HG03460 (cell line): ENCODE results near the gene ACADS.

Experiments used
- ATAC-seq: cut with Tn5 transposase; IDR thresholded peaks from one replicate; pipeline ENCODE4 v1.9.1; 2021; ENCODE audit not compliant: unreplicated experiment

ACADS gene

DNA sequence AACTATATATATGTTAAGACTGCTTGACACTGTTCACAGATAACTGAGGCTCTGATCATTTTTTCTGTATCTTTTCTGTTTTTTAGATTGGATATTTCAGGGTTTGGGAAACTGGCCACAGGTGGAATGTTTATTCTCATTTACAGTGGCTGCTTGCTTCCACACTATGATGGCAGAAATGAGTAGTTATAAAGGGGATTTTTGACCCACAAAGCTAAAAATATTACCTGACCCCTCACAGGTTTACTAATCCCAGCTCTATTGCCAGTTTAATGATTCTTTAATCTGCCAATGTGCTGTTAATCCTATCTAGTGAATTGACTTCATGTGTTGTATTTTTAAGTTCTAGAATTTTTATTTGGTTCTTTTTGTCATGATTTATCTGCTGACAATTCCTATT is 29.6 kb downstream of the ACADS start:
- ATAC-seq: no peak

- ATAC-seq: no peak
These were observed 31.7 kb downstream of the ACADS start for GRCh38 chr12:120757226-120757742.

DNA sequence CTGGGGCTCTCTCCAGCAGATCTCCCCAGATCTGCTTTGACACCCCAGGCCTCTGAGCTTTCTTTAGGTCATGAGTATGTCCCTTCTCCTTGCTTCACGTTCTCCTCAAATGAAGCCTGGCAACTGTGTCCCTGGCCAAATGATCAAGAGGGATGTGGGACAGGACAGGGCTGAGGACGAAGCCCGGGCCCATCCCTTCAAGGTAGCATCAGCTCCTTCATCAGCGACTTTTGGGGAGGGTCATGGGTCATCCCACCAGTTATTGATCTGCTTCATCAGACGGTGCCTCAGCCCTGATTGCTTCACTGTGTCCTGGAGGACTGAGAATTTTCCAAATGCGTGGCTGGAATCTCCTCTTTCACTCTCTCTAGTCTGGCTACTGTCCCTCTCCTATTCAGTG is 32.3 kb downstream of the ACADS start:
- ATAC-seq: no peak

DNA sequence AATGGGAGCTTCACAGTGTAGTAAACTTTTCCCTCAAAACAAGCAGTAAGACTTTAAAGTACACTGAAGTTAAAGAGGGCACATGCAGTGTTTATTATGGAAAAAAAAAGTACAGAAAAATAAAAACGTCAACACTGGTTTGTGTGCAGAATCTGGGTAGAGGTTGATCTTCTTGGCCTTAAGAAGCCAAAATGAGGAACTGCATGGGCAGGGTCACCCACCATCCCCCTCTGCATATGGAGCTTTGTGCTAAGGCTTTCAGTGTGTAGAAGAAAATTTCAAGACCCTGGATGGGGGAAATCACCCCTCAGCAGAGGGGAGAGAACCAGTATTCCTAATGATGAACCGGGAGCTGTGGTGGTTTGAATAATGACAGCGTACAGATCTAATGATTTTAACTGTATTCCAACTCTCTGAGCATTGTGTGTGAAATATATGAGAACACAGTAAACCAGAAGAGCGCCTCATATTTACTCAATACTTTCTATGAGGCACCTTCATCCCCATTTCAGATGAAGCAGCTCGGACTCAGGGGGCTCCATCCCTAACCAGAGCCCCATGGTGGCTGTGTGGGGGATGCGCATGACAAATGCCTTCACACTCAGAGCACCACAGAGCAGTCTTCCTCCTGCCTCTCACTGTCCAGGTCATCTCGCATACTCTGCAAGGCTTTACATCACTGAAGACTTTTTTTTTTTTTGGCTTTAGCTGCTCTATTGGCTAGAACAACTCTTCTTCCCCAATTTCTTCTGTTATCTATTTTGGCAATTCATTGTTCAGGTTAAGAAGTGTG is 33.4 kb downstream of the ACADS start:
- no peak for ATAC-seq

DNA sequence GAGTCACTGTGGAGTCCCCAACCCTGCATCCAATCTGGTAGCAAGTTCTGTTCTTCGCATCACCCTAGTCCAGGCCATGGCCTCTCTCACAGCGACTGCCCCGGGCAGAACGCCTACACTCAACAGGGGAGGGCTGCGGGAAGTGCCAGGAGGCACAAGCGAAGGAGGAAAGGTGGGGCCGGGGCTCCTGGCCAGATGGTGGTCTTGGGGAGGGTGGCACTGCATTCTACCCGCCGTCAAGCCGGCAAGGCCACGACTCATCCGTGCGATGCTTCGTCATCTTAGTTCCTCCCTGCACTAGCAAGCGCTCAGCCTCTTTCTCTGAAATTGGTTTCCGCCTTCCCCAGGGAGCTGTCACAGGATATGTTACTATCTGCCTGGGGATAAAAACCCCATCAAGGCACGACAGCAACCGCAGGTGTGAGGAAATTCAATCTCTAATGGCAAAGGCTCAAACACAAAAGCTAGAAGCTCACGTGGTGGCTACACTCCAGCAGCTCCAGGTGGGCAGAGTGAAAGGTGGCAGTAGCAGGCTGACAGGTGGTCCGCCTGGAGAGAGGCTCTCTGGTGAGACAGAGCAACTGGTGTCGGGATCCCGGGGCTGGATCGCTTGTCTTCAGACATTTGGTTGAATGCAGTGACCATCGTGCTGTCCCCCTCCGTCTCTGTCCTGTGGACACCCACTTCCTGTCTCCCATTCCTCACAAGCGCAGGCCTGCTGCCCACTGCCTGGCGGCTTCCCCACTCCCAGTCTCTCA is 34.1 kb downstream of the ACADS start:
- no peak for ATAC-seq

DNA sequence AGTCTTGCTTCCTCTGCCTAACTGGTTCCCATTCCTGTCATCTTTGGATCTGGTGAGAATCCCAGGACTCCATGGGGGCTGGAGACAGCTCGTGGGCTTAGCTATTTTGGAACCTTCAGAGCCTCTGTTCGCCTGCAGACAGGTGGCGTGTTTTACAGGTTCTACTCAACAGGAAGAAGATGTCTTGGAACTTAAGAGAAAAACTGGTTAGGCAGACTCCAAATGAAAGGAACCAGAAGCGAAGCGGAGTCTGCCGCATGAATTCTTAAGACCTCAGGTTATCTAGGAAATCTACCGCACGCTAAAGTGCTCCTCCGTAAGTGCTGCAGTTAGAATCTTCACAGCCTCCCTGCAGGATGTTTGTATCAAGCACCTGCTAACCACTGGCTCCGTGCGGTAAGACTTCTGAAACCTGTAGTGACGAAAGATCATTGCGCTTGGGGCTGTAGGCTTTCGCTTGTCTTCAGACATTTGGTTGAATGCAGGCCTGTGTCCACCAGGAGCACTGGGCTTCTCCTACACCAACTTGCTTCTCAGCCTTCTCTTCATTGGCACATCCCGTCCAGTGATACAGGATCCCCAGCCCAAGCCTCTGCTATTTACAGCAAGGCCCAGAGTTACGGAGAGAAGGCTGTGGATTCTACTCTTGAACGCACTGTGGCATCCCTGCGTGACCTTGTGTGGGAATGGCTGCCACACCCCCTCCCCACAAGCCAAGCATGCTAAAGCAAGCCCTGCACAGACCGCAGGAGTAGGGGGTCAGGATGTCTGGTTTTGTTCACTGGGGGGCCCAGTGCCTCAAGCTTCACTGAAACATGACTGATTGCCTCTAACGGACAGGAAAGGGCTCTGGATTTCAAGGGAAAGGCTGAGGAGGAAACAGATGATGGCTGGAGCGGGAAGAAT is 35.0 kb downstream of the ACADS start:
- ATAC-seq: no peak

DNA sequence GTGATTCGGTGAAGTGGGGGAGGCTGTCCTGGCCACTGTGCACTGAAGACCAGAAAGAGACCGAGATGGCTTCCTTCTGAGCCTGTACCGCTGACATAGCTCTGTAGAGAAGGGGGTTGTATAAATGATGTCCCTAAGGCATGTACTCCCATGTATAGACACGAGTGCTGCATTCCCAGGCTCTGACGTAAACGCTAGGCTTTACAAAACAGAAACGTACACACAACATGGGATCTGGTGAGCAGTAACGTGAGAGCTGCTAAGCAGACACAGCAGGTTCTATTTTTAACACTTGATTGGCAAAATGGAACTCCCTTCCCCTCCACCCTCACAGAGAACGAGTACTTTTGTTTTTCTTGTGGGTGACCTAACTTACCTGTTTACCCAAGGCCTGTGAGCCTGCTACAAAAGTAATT is 35.9 kb downstream of the ACADS start:
- ATAC-seq: no peak

GRCh38 chr12:120762086-120762485 is 36.5 kb downstream of the ACADS start:
- ATAC-seq: no peak

- no peak for ATAC-seq
These were observed 37.6 kb downstream of the ACADS start for GRCh38 chr12:120763250-120763649.

DNA sequence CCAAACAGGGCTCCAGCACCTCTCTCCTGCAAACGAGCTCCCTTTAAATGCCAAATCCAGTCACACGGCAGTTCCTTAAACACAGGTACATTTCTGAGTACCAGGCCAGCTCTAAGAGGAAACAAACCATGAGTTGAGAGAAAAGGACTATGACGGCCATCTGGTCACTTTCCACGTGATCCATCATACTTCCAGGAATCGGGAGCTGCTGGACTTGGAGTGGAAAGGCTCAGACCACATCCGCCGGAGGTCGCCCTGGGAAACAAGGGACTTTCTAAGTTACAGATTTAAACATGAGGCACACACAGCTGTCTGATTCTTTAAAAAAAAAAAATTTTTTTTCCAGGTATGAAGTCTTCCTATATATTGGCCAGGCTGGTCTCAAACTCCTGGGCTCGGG is 39.2 kb downstream of the ACADS start:
- no peak for ATAC-seq

GRCh38 chr12:120766566-120766965 is 40.9 kb downstream of the ACADS start:
- ATAC-seq: no peak

DNA sequence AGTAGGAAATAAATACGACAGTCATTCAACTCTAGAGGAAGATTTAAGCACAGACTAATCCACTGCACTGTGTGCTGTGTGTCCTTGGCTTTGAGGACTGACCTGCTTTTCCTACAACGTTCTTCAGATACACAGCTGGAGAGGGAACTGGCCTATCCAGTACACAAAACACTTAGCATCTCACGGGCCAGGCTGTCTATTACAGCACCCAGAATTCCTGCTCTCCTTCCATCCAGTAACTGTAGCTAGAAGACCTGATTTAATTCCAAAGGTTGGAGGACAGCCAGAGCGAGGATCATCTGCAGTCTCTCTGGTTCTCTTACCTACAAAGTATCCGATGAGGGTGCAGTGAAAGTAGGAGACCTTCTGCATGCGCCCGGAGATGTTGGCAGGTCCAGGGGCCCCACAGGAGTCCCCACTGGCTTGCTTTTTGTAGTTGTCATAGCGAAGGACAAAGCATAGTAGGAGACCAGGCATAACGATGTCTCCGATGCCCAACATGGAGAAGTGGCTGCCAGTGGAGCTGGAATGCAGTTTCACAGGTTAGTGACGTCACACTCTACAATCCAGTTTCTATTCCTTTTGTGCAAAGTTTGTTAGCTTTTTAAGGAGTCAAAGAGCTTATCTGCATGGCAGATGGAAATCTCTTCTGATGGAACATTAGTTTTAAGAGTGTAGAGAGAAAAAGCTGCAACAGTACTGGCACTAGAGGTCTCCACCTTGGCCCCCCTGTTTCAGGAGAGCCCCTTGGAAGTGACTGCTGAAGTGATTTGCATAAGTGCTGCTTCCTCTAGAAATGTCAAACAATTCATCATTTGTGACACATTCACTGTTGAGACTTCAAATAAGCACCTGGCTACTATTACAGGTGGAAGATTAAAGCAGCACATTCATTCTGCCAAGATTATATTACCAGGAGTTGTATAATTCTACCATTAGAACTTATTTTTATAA is 41.7 kb downstream of the ACADS start:
- no peak for ATAC-seq

DNA sequence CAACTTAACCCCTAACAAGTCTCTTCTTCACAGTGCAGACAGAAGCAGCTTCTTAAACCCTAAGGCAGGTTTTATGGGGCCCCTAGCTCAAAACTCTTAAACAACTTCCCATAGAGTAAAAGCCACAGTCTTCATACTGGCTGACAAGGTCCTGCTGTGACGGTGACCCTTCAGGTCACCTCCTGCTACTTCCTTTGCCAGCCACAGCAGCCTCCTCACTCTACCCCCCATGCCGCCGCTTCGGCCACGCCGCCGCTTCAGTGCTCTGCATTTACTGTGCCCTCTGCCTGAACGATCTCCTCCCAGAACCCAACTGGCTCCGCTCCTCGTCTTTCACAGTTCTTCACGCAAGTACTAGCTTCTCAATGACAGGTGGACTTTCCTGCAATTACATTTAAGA is 45.5 kb downstream of the ACADS start:
- ATAC-seq: no peak

DNA sequence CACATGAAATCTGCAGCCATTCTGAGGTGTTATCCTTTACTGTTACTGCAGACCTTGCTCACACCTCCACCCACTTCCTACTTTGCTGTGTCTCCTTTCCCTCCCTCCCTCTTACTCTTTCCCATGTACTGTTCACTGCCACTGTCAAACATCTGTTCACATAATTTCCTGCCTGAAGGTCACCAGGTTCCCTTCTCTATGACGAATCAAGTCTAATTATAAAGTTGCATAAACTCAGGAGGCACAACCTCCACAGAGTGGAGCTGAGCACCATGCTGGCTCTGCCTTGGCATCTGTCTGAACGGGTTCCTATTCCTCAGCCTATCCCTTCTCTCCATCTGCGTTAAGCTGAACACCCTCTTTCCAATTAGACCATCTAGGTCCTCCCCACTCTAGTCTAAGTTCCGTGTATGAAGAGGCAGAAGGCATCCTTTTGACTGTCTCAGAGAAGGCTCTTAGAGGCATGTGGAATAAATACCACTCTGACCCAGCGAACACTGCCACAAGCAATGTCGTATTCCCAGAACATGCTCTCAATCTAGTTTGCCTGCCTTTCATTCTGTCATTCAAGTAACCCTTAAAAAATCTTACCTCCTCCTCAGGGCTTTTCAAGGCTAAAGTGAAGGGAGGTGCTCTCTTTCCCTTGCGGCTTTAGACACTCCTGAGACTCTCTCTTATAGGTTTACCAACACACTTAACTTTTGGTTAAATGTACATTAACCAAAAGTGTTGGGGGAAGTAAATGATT is 48.7 kb downstream of the ACADS start:
- no peak for ATAC-seq

DNA sequence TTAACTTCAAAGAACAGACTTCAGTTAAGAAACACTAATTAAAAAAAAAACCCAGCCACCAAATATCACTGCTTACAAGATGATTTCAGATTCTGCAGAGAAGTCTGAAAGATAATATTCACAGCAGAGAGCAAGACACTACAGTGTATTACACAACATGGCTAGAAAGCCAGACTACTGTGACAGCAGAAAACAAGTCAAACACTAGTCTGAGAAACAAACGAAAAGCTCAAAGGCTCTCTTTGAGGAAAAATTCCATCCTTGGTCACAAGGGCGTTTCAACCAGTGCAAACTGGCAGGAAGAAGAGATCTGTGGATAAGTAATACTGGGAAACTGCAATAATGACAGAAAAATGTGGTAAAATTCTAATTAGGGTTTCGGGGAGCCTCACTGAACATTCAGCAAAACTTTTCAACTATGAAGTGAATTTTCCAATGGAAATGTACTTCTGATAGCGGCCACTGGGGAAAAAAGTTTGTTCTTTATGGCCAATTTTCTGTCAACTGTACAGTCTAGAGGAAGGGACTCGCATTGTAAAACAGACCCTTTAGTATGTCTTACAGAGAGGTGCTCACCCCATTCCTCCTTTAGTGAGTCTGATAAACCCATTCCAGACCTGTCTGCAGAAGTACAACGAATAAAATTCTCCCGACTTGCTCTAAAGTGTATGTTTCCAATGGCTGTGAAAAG is 50.4 kb downstream of the ACADS start:
- ATAC-seq: no peak

- no peak for ATAC-seq
These were observed 57.6 kb downstream of the ACADS start for GRCh38 chr12:120783197-120783596.

- ATAC-seq: no peak
These were observed 59.2 kb downstream of the ACADS start for GRCh38 chr12:120784804-120785203.

- no peak for ATAC-seq
These were observed 62.3 kb downstream of the ACADS start for GRCh38 chr12:120787889-120788288.
